GM23338 (cell line): Measurements from ENCODE around the gene SORCS3. TPM values are rescaled to one million over a fixed set of nuclear protein-coding genes. Genes with fewer than 3 reads are reported as not detected.

Experiments
- ATAC-seq: fragments of 200-7000 bp; cut with Tn5 transposase; 3 replicates; pipeline ENCODE4 v1.9.1; 2020
- DNase-seq: peaks from one replicate; pipeline ENCODE4 v3.0.0-alpha.2; 2015; ENCODE audit warnings: low spot score
- H2AFZ ChIP-seq: fragments of 200-600 bp; sonication (generic); 2 replicates; pipeline ENCODE4 v1.8.0; 2016; ENCODE audit warnings: antibody characterized with exemption, mild to moderate bottlenecking, moderate library complexity
- H3F3A ChIP-seq: fragments of 200-600 bp; sonication (generic); replicated peaks from 2 replicates; pipeline ENCODE4 v1.8.0; 2017; ENCODE audit warnings: antibody characterized with exemption, mixed run types, low read depth
- H3K27ac ChIP-seq: fragments of 200-600 bp; sonication (generic); 2 replicates; pipeline ENCODE4 v1.6.1; 2016; ENCODE audit warnings: low read depth
- H3K27me3 ChIP-seq: fragments of 200-600 bp; sonication (generic); 2 replicates; pipeline ENCODE4 v1.8.0; 2016; ENCODE audit warnings: mild to moderate bottlenecking, mixed run types, moderate library complexity; ENCODE audit not compliant: insufficient read depth
- H3K36me3 ChIP-seq: fragments of 200-600 bp; sonication (generic); 2 replicates; pipeline ENCODE4 v1.8.0; 2016; ENCODE audit warnings: mild to moderate bottlenecking; ENCODE audit not compliant: insufficient read depth
- H3K4me1 ChIP-seq: fragments of 200-600 bp; sonication (generic); 2 replicates; pipeline ENCODE4 v1.8.0; 2016; ENCODE audit warnings: mild to moderate bottlenecking, moderate library complexity; ENCODE audit not compliant: insufficient read depth
- H3K4me2 ChIP-seq: fragments of 200-600 bp; sonication (generic); 2 replicates; pipeline ENCODE4 v1.7.1; 2017; ENCODE audit warnings: mixed run types
- H3K4me3 ChIP-seq: fragments of 200-600 bp; sonication (generic); 2 replicates; pipeline ENCODE4 v1.6.1; 2016; ENCODE audit warnings: mixed run types
- H3K79me2 ChIP-seq: fragments of 200-600 bp; sonication (generic); replicated peaks from 2 replicates; pipeline ENCODE4 v1.8.0; 2017; ENCODE audit warnings: mild to moderate bottlenecking; ENCODE audit not compliant: insufficient read depth
- H3K9me2 ChIP-seq: fragments of 200-600 bp; sonication (generic); 2 replicates; pipeline ENCODE4 v1.8.0; 2017; ENCODE audit not compliant: insufficient read depth
- H4K20me1 ChIP-seq: fragments of 200-600 bp; sonication (generic); replicated peaks from 2 replicates; pipeline ENCODE4 v1.8.0; 2017; ENCODE audit warnings: mild to moderate bottlenecking; ENCODE audit not compliant: insufficient read depth
- H3K27ac Mint-ChIP-seq: 2 replicates; pipeline ENCODE4 v1.8.0; 2020; ENCODE audit warnings: inconsistent platforms, mild to moderate bottlenecking, moderate library complexity, mixed read lengths
- H3K27me3 Mint-ChIP-seq: 3 replicates; pipeline ENCODE4 v1.8.0; 2022; ENCODE audit warnings: low read depth, mild to moderate bottlenecking, moderate library complexity, mixed read lengths, inconsistent platforms; ENCODE audit not compliant: insufficient read depth, poor library complexity
- H3K36me3 Mint-ChIP-seq: 3 replicates; pipeline ENCODE4 v1.8.0; 2021; ENCODE audit warnings: low read depth, mild to moderate bottlenecking, inconsistent platforms, moderate library complexity, mixed read lengths
- H3K4me1 Mint-ChIP-seq: 3 replicates; pipeline ENCODE4 v1.8.0; 2020; ENCODE audit warnings: mild to moderate bottlenecking, inconsistent platforms, mixed read lengths
- H3K4me3 Mint-ChIP-seq: 3 replicates; pipeline ENCODE4 v1.8.0; 2021; ENCODE audit warnings: moderate library complexity, mild to moderate bottlenecking, inconsistent platforms, mixed read lengths
- H3K9me3 Mint-ChIP-seq: 3 replicates; pipeline ENCODE4 v1.8.0; 2020; ENCODE audit warnings: moderate library complexity, mild to moderate bottlenecking, inconsistent platforms, mixed read lengths
- CREB1 ChIP-seq: fragments of 250-450 bp; sonication (Bioruptor Pico); IDR thresholded peaks from 2 replicates; pipeline ENCODE4 v1.5.0; 2020; ENCODE audit warnings: low read depth, mild to moderate bottlenecking, moderate library complexity
- EZH2 ChIP-seq: fragments of 200-600 bp; sonication (generic); IDR thresholded peaks from one replicate; pipeline ENCODE4 v1.8.0; 2017; ENCODE audit warnings: antibody characterized with exemption, mild to moderate bottlenecking, low read depth; ENCODE audit not compliant: unreplicated experiment
- EZH2phosphoT487 ChIP-seq: fragments of 200-600 bp; sonication (generic); IDR thresholded peaks from one replicate; pipeline ENCODE4 v1.8.1; 2018; ENCODE audit warnings: antibody characterized with exemption; ENCODE audit not compliant: unreplicated experiment
- JUNB ChIP-seq: IDR thresholded peaks from one replicate; pipeline ENCODE4 v1.6.1; 2016; ENCODE audit warnings: antibody characterized with exemption; ENCODE audit not compliant: unreplicated experiment
- NANOG ChIP-seq: IDR thresholded peaks from 2 replicates; pipeline ENCODE4 v1.6.1; 2016; ENCODE audit warnings: antibody characterized with exemption, borderline replicate concordance
- POLR2AphosphoS5 ChIP-seq: IDR thresholded peaks from 2 replicates; pipeline ENCODE4 v1.6.1; 2016; ENCODE audit warnings: antibody characterized with exemption, low read depth
- polyA plus RNA-seq: library from polyadenylated mRNA; unstranded; fragments of >200 nt; fragmentation: Nextera tagmentation; extraction: Ambion mirVana; gene quantifications from 2 replicates; pipeline ENCODE4 v1.2.1, GENCODE V29; 2016
- total RNA-seq: library from RNA; depleted of rRNA; stranded (reverse); fragments of >200 nt; shearing (Covaris generic); gene quantifications from 2 replicates; pipeline ENCODE4 v1.2.3, GENCODE V29; 2014
- TF ChIP-seq, protein P1 (sequence below): fragments of 250-450 bp; sonication (Bioruptor Pico); IDR thresholded peaks from 2 replicates; pipeline ENCODE4 v1.5.0; 2020; ENCODE audit warnings: mild to moderate bottlenecking, moderate library complexity
- TF ChIP-seq, protein P2 (sequence below), 2 experiments: fragments of 200-600 bp in 1 of 2; sonication (generic) in 1 of 2; conservative IDR thresholded peaks; 2 replicates each; pipeline versions ENCODE4 v1.5.1 to v1.6.1; 2016 to 2017; ENCODE audit warnings: antibody characterized with exemption in 2 of 2, low read depth in 2 of 2, mild to moderate bottlenecking in 2 of 2, moderate library complexity in 1 of 2

Gene SORCS3
- total and polyA plus RNA-seq, 2 experiments from 2014 or later: 0.37 to 1.4 TPM

- TF ChIP-seq, protein P1, sequence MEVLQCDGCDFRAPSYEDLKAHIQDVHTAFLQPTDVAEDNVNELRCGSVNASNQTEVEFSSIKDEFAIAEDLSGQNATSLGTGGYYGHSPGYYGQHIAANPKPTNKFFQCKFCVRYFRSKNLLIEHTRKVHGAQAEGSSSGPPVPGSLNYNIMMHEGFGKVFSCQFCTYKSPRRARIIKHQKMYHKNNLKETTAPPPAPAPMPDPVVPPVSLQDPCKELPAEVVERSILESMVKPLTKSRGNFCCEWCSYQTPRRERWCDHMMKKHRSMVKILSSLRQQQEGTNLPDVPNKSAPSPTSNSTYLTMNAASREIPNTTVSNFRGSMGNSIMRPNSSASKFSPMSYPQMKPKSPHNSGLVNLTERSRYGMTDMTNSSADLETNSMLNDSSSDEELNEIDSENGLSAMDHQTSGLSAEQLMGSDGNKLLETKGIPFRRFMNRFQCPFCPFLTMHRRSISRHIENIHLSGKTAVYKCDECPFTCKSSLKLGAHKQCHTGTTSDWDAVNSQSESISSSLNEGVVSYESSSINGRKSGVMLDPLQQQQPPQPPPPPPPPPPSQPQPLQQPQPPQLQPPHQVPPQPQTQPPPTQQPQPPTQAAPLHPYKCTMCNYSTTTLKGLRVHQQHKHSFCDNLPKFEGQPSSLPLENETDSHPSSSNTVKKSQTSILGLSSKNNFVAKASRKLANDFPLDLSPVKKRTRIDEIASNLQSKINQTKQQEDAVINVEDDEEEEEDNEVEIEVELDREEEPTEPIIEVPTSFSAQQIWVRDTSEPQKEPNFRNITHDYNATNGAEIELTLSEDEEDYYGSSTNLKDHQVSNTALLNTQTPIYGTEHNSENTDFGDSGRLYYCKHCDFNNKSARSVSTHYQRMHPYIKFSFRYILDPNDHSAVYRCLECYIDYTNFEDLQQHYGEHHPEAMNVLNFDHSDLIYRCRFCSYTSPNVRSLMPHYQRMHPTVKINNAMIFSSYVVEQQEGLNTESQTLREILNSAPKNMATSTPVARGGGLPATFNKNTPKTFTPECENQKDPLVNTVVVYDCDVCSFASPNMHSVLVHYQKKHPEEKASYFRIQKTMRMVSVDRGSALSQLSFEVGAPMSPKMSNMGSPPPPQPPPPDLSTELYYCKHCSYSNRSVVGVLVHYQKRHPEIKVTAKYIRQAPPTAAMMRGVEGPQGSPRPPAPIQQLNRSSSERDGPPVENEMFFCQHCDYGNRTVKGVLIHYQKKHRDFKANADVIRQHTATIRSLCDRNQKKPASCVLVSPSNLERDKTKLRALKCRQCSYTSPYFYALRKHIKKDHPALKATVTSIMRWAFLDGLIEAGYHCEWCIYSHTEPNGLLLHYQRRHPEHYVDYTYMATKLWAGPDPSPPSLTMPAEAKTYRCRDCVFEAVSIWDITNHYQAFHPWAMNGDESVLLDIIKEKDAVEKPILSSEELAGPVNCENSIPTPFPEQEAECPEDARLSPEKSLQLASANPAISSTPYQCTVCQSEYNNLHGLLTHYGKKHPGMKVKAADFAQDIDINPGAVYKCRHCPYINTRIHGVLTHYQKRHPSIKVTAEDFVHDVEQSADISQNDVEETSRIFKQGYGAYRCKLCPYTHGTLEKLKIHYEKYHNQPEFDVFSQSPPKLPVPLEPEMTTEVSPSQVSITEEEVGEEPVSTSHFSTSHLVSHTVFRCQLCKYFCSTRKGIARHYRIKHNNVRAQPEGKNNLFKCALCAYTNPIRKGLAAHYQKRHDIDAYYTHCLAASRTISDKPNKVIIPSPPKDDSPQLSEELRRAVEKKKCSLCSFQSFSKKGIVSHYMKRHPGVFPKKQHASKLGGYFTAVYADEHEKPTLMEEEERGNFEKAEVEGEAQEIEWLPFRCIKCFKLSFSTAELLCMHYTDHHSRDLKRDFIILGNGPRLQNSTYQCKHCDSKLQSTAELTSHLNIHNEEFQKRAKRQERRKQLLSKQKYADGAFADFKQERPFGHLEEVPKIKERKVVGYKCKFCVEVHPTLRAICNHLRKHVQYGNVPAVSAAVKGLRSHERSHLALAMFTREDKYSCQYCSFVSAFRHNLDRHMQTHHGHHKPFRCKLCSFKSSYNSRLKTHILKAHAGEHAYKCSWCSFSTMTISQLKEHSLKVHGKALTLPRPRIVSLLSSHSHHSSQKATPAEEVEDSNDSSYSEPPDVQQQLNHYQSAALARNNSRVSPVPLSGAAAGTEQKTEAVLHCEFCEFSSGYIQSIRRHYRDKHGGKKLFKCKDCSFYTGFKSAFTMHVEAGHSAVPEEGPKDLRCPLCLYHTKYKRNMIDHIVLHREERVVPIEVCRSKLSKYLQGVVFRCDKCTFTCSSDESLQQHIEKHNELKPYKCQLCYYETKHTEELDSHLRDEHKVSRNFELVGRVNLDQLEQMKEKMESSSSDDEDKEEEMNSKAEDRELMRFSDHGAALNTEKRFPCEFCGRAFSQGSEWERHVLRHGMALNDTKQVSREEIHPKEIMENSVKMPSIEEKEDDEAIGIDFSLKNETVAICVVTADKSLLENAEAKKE (CRISPR knock-in tag): no peak
- no peak for TF ChIP-seq CREB1 (CRISPR knock-in tag)
- no peak for TF ChIP-seq JUNB
- TF ChIP-seq NANOG: no peak
- no peak for TF ChIP-seq POLR2AphosphoS5
- TF ChIP-seq EZH2phosphoT487: no peak
- TF ChIP-seq EZH2: no peak
Measured at GRCh38 chr10:104907521-104907920, 266.4 kb downstream of the SORCS3 start (continued).

GRCh38 chr10:104908581-104908980 is 267.5 kb downstream of the SORCS3 start:
- H3K36me3 Mint-ChIP-seq: no peaks in the 10 kb centered on the region
- no peaks in the 10 kb centered on the region for H3K4me1 ChIP-seq
- H4K20me1 ChIP-seq: no peaks in the 10 kb centered on the region
- H3K4me1 Mint-ChIP-seq: peaks cover 3% of the 10 kb centered on the region; the same call in 2 of the 3 replicates
- H3K9me3 Mint-ChIP-seq: no peaks in the 10 kb centered on the region
- no peak overlapping the region for H2AFZ ChIP-seq
- peaks cover 4% of the 10 kb centered on the region for H3K27me3 Mint-ChIP-seq
- no peak overlapping the region for H3K4me3 ChIP-seq
- no peaks in the 10 kb centered on the region for H3F3A ChIP-seq
- H3K79me2 ChIP-seq: no peaks in the 10 kb centered on the region
- DNase-seq (no peak), ATAC-seq (no peak)
- H3K36me3 ChIP-seq: no peaks in the 10 kb centered on the region
- H3K4me2 ChIP-seq: no peak overlapping the region
- H3K27ac ChIP-seq: no peak overlapping the region
- H3K27ac Mint-ChIP-seq: no peak overlapping the region
- no peaks in the 10 kb centered on the region for H3K27me3 ChIP-seq
- no peaks in the 10 kb centered on the region for H3K9me2 ChIP-seq
- no peak overlapping the region for H3K4me3 Mint-ChIP-seq
- TF ChIP-seq, protein P2, sequence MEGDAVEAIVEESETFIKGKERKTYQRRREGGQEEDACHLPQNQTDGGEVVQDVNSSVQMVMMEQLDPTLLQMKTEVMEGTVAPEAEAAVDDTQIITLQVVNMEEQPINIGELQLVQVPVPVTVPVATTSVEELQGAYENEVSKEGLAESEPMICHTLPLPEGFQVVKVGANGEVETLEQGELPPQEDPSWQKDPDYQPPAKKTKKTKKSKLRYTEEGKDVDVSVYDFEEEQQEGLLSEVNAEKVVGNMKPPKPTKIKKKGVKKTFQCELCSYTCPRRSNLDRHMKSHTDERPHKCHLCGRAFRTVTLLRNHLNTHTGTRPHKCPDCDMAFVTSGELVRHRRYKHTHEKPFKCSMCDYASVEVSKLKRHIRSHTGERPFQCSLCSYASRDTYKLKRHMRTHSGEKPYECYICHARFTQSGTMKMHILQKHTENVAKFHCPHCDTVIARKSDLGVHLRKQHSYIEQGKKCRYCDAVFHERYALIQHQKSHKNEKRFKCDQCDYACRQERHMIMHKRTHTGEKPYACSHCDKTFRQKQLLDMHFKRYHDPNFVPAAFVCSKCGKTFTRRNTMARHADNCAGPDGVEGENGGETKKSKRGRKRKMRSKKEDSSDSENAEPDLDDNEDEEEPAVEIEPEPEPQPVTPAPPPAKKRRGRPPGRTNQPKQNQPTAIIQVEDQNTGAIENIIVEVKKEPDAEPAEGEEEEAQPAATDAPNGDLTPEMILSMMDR (conservative IDR thresholded peaks at IDR 0.05; ENCODE audit: low read depth in 2 of 2): no peak
- TF ChIP-seq, protein P1 (CRISPR knock-in tag): no peak
